NCI-H226 (cell line): Measurements from ENCODE around the gene WNT7A.

Experiments used
- DNase-seq: peaks from one replicate; pipeline ENCODE4 v3.0.0-alpha.2; 2015

WNT7A gene

DNA sequence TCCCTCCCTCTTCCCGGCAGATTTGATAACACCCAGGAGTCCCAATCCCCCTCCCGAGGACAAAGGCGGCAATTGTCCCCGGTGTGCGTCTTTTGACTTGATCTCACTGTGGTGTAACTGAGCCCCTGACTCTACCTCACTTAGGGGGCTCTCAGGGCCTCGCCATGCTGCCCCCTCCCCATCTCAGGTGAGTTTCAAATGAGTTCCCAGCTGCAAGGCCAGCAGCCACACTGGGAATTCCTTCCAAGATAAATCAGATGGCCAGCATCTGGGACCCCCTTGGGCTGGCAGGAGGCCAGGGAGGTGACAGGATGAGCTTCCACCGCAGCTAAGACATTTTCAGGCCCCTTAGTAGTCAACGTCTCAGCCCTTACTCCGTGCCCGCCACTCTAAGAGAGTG, 35.0 kb downstream of the WNT7A start:
- DNase-seq = no peak

GRCh38 chr3:13844286-13844685, 35.6 kb downstream of the WNT7A start:
- DNase-seq = no peak

DNA sequence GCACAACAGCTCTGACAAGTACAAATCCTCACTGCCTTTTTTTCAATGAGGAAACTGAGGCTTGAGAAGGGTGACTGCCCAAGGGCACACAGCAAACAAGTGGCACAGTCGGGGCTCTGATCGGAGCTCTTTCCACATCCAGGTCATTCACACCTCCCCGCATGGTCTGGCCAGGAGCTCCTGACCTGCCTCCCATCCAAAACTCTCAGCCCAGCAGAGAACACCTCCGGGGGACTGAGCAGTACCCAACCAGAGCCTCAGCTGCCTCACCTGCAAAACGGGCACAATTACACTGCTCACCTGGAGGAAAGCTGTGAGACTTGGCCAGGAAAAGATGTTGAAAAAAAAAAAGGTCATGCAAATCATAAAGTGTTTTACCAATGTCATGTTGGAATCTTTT, 36.5 kb downstream of the WNT7A start:
- DNase-seq = no peak

DNA sequence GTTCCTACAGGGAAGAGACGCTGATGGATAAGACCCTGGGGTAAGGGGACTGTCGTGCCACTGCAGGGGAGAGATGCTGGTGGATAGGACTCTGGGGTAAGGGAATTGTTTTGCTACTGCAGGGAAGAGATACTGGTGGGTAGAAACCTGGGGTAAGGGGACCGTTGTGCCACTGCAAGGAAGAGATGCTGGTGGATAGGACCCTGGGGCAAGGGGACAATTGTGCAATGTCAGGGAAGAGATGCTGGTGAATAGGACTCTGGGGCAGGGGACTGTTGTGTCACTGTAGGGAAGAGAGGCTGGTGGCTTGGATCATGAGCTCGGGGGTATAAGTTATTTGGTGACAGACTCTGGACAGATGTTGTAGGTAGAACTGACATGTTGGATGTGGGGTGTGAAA, 37.6 kb downstream of the WNT7A start:
- DNase-seq = no peak

- DNase-seq = no peak
Measured at GRCh38 chr3:13841826-13842225, 38.0 kb downstream of the WNT7A start.

- no peak for DNase-seq
Measured at GRCh38 chr3:13841141-13841540, 38.7 kb downstream of the WNT7A start.

- DNase-seq = no peak
Measured at GRCh38 chr3:13840456-13840855, 39.4 kb downstream of the WNT7A start.

GRCh38 chr3:13839726-13840340, 40.0 kb downstream of the WNT7A start:
- DNase-seq = no peak

DNA sequence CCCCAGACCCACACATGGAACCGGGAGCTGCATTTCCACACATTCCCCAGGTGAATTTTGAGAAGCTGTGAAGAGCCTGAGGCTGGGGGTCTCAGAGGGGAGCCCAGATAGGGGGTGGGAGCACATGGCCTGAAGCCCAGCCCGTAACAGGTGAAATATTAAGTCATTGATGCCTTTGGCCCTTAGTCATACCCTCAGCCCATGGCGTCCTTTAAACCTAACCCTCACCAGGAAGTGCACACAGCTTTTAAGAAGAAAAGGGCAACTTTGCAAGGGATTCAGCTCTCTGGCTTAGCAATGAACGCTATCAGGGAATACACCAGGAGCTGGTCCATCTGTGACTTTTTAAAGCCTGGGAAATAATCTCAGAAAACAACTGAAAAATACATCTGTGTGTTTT, 40.6 kb downstream of the WNT7A start:
- no peak for DNase-seq

GRCh38 chr3:13838421-13838820, 41.5 kb downstream of the WNT7A start:
- DNase-seq = no peak

DNA sequence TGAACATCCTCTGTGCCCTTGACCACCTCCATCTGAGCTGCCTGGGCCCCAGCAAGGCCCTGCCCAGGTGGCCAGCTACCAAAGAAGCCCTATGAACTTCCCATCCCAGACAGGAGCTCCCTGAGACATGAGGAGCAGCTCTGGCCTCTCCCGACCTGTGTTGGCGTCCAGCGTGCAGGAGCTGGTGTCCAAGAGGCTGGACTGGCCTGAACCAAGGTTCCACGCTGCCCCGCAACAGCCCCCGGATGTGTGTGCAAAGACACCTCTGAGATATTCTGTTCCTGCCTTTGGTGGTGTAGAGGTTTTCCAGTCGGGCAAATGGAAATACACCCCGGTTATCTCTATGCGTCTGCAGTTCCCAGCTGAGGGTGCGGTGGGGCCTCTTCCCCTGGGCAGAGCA, 42.1 kb downstream of the WNT7A start:
- DNase-seq = no peak

DNA sequence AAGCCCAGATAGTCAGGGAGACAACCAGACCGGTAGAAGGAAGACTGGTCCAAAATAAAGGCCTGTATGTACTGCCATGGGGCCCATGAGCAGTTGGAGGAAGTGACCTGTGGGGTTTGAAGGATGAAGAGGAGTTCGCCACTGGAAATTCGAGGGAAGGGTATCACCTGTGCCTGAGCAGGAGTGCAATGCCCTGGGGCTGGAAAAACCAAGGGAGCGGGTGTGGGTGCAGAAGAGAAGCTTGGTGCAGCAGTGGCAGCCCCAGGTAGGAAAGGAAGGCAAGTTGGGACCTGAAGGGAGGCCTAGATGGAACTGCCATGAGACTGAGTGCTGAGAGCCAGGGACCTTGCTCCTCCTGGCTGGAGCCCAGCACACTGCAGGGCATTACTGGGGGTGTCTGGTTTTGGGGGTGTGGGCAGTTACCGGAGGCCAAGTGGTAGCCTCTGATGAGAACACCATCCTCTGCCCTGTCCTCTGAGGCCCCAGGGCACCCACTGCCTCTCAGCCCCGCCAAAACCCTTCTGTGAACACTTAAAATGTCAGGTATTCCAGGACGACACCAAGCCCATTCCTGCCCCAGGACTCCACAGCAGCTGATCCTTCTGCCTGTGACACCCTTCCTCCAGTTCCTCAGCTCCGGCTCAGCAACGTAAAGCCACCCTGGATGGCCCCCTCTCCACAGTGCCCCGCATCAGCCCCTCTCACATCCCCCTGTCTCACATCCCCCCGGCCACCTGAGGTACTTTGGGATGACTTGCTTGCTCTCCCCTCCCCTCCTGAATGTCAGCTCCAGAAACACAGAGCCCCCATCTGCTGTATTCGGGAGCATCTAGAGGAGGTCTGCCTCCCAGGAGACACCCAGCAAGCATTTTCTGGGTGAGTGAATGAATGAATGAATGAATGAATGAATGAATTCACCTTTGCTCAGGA, 42.9 kb downstream of the WNT7A start:
- DNase-seq = no peak

DNA sequence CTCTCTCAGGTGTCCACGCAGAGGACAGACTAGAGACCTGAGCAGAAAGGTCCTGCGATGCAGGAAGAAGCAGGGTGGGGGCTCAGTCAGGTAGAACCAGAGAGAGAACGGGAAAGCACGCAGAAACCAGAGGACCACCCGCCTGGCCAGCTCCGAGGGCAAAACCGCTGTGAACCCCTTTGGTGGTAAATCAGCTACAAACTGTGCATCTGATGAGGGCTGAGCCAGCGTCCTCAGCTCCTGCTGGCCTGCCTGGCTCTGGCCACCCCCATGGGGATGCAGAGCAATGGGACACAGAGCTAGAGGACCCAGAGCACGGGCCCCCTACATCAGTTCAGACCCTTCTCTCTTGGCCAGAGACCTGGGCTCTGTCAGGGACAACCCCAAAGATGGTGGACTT, 44.6 kb downstream of the WNT7A start:
- no peak for DNase-seq

GRCh38 chr3:13834258-13835035, 45.4 kb downstream of the WNT7A start:
- no peak for DNase-seq

GRCh38 chr3:13833506-13834257, 46.2 kb downstream of the WNT7A start:
- DNase-seq = no peak

GRCh38 chr3:13832130-13832529, 47.7 kb downstream of the WNT7A start:
- no peak for DNase-seq

GRCh38 chr3:13831386-13831996, 48.4 kb downstream of the WNT7A start:
- DNase-seq = no peak

- DNase-seq = no peak
Measured at GRCh38 chr3:13829311-13829710, 50.6 kb downstream of the WNT7A start.

- no peak for DNase-seq
Measured at GRCh38 chr3:13828501-13829265, 51.2 kb downstream of the WNT7A start.

DNA sequence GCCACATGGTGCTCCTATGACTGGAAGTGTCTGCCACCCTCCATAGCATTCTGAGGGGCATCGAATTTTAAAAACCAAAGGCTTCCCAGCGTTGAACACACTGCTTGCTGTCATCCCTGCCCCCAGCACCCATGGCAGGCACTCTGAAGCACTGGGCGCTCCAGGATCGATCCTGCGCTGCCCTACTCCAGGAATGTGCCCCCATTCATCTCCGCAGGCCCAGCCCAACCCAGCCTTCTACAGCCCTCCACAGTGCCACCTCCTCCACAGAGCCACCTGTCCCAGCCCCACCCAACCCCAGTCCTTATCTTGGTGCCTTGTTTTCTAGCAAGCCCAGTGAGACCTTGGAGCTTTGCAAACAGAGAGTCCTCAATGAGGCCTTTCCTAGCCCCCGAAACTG, 52.2 kb downstream of the WNT7A start:
- no peak for DNase-seq

DNA sequence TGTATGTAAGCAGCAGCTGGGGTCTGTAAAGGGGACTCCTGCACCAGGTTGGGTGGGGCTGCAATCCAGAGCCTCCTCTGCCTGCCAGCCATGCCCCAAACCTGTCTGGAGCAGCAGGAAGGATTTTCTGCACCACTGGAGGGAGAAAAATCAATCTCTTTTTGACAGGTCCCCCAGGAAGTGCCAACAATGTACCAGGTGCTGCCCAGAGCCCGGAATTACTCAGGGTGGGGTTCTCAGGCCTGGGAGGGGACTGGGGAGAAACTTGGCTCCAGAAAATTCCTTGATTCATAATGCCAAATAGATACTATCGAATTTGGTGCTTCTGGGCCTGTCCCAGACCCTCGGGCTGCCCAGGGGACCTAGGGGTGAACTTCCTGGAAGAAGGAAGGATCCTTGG, 52.6 kb downstream of the WNT7A start:
- DNase-seq = no peak

- no peak for DNase-seq
Measured at GRCh38 chr3:13826672-13827071, 53.2 kb downstream of the WNT7A start.
